ENCODE measurements around the gene KCNQ1OT1.

The KCNQ1OT1 gene

DNA sequence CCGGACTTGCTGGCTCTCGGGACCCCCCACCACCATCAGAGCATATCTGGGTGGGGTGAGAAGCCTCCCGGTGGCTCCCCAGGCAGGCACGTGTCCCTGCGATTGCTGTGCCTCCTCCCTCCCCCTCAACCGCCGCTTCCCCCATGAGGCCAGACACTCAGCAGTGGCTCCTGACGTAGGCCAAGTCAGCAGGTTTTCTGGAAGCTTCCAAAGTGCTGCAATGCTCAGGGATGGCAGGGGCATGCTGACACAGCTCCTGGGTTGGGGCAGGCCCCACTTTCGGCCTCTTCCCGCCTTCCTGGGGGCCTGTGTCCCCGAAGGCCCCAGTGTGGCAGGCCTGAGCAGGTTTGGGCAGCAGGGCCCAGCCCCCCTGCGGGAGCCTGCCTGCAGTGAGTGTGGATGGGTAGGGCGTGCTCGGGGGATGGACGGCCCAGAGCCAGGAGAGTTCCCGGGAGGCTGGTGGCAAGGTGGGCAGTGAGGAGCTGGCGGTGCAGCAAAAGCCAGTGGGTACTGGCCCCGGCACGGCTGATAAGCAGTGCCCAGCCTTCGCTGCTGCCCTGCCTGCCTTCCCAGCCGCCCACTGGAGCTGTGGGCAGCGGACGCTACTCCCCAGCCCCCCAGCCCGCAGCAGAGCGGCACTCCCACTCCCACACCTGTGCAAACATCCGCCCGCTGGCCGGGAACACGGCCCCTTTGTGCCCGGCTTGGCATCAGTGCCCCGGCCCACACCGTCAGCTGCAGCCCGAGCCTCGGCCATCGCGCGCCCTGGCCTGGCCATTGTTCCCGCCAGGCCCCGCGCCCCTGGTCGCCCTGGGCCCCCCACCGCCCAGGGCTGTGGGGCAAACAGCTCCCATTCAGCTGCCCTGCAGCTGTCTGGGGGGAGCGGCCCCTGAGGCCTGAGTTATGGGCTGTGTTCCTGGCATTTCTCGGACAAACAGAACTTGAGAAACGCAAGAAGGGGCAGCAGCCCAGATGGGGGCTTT, 125.0 kb downstream of the KCNQ1OT1 start:
- no peak overlapping the region for H3K9ac ChIP-seq (ENCODE audit: low read depth, low read length, poor library complexity)
- H3K79me1 ChIP-seq (ENCODE audit: low read depth, low read length) = no peaks in the 10 kb centered on the region
- peak overlapping the region; percentile 47 for H3K14ac ChIP-seq (ENCODE audit: low read length)
- no CpG with 5 or more reads among the region's 45 CpGs for WGBS, 2 donors (ENCODE audit: extremely low coverage in 2 of 2, insufficient read length in 2 of 2, insufficient replicate concordance in 1 of 2)
- H2AK5ac ChIP-seq (ENCODE audit: low read depth, low read length) = peak overlapping the region; percentile 85
- H3K18ac ChIP-seq (ENCODE audit: low read length) = peak overlapping the region; percentile 90
- DNase-seq (ENCODE audit: low spot score) = no peak
- H4K91ac ChIP-seq (ENCODE audit: low read depth, low read length, poor library complexity) = no peak overlapping the region
- peaks cover 0 to 9% of the 10 kb centered on the region in 2 donors for H3K4me1 ChIP-seq (ENCODE audit: control insufficient read depth in 2 of 2, insufficient read depth in 1 of 2, low read depth in 1 of 2, low read length in 2 of 2)
- peak overlapping the region; percentile 70 for H3K4ac ChIP-seq (ENCODE audit: low read length)
- no peak overlapping the region for H2AFZ ChIP-seq (ENCODE audit: low read length)
- no peak overlapping the region for H3K4me3 ChIP-seq (ENCODE audit: low read length in 2 of 2)
- H3K9me3 ChIP-seq (replicated peaks in 1 of 2; ENCODE audit: control insufficient read depth in 2 of 2, insufficient read depth in 1 of 2, low read depth in 1 of 2, low read length in 2 of 2) = peaks cover 3 to 6% of the 10 kb centered on the region in 2 donors
- no peak overlapping the region for H4K8ac ChIP-seq (ENCODE audit: low read depth, low read length)
- no peak overlapping the region for H3K27ac ChIP-seq (replicated peaks; ENCODE audit: low read length)
- no peak overlapping the region for H2BK120ac ChIP-seq (ENCODE audit: low read depth, low read length)
- H2BK5ac ChIP-seq (ENCODE audit: low read length) = peak overlapping the region; percentile 54
- no peak overlapping the region for H3K4me2 ChIP-seq (ENCODE audit: insufficient read depth, low read length, poor library complexity, severe bottlenecking)
- peaks cover 0 to 5% (median 0%) of the 10 kb centered on the region in 3 experiments for H3K27me3 ChIP-seq (ENCODE audit: control insufficient read depth in 3 of 3, insufficient read depth in 3 of 3, low read depth in 1 of 3, low read length in 3 of 3)
- H2BK15ac ChIP-seq (ENCODE audit: low read length) = peak overlapping the region; percentile 76
- H2BK12ac ChIP-seq (ENCODE audit: low read length) = peak overlapping the region; percentile 79
- peak overlapping the region; percentile 75 for H3K23ac ChIP-seq (ENCODE audit: low read depth, low read length, poor library complexity)
- H3K36me3 ChIP-seq (replicated peaks in 1 of 2; ENCODE audit: control insufficient read depth in 2 of 2, insufficient read depth in 2 of 2, low read length in 2 of 2) = no peaks in the 10 kb centered on the region

DNA sequence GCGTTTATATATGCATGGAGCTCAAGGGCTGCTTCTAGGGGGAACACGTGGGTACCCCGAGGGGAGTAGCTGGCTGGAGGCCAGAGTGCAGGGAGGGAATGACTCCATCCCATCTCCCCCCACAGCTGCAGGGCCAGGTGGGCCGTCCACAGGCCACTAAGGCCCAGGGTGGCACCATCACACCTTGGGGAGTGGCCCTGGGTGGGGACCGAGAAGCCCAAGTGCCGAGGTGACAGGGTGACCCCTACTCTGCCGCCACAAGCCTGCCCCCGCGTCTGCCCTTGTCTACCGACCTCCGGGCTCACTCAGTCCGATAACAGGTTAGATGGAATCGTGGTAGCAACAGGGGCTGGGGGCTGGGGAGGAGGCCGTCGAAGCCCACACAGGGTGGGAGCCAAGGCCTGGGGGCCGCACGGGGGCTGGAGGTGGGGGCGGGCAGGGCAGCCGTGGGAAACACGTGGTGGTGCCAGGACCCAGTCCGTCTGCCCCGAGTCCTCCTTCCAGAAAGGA, 125.7 kb downstream of the KCNQ1OT1 start:
- H2AK5ac ChIP-seq (ENCODE audit: low read depth, low read length) = peak overlapping the region; percentile 85
- no peaks in the 10 kb centered on the region for H3K36me3 ChIP-seq (replicated peaks in 1 of 2; ENCODE audit: control insufficient read depth in 2 of 2, insufficient read depth in 2 of 2, low read length in 2 of 2)
- H2BK5ac ChIP-seq (ENCODE audit: low read length) = peak overlapping the region; percentile 54
- DNase-seq (ENCODE audit: low spot score) = no peak
- no peak overlapping the region for H3K4ac ChIP-seq (ENCODE audit: low read length)
- H2BK12ac ChIP-seq (ENCODE audit: low read length) = peak overlapping the region; percentile 14
- H4K91ac ChIP-seq (ENCODE audit: low read depth, low read length, poor library complexity) = peak overlapping the region; percentile 79
- H3K4me3 ChIP-seq (ENCODE audit: low read length in 2 of 2) = no peak overlapping the region
- peak overlapping the region; percentile 76 for H2BK15ac ChIP-seq (ENCODE audit: low read length)
- peaks cover 0 to 5% of the 10 kb centered on the region in 2 donors for H3K4me1 ChIP-seq (ENCODE audit: control insufficient read depth in 2 of 2, insufficient read depth in 1 of 2, low read depth in 1 of 2, low read length in 2 of 2)
- no peaks in the 10 kb centered on the region for H3K79me1 ChIP-seq (ENCODE audit: low read depth, low read length)
- H3K9me3 ChIP-seq (replicated peaks in 1 of 2; ENCODE audit: control insufficient read depth in 2 of 2, insufficient read depth in 1 of 2, low read depth in 1 of 2, low read length in 2 of 2) = peaks cover 3 to 6% of the 10 kb centered on the region in 2 donors
- H3K9ac ChIP-seq (ENCODE audit: low read depth, low read length, poor library complexity) = peak overlapping the region; percentile 50
- no peak overlapping the region for H4K8ac ChIP-seq (ENCODE audit: low read depth, low read length)
- H3K27me3 ChIP-seq (ENCODE audit: control insufficient read depth in 3 of 3, insufficient read depth in 3 of 3, low read depth in 1 of 3, low read length in 3 of 3) = peaks cover 0 to 5% (median 0%) of the 10 kb centered on the region in 3 experiments
- H3K18ac ChIP-seq (ENCODE audit: low read length) = no peak overlapping the region
- H3K14ac ChIP-seq (ENCODE audit: low read length) = peak overlapping the region; percentile 75
- no peak overlapping the region for H3K27ac ChIP-seq (replicated peaks; ENCODE audit: low read length)
- no CpG with 5 or more reads among the region's 22 CpGs for WGBS, 2 donors (ENCODE audit: extremely low coverage in 2 of 2, insufficient read length in 2 of 2, insufficient replicate concordance in 1 of 2)
- H2AFZ ChIP-seq (ENCODE audit: low read length) = no peak overlapping the region
- no peak overlapping the region for H2BK120ac ChIP-seq (ENCODE audit: low read depth, low read length)
- H3K23ac ChIP-seq (ENCODE audit: low read depth, low read length, poor library complexity) = no peak overlapping the region
- no peak overlapping the region for H3K4me2 ChIP-seq (ENCODE audit: insufficient read depth, low read length, poor library complexity, severe bottlenecking)

GRCh38 chr11:2573240-2574042, 126.4 kb downstream of the KCNQ1OT1 start:
- H3K27ac ChIP-seq (replicated peaks; ENCODE audit: low read length) = no peak overlapping the region
- H2BK5ac ChIP-seq (ENCODE audit: low read length) = peak overlapping the region; percentile 19
- no peak overlapping the region for H3K9ac ChIP-seq (ENCODE audit: low read depth, low read length, poor library complexity)
- no peak overlapping the region for H2BK120ac ChIP-seq (ENCODE audit: low read depth, low read length)
- H3K36me3 ChIP-seq (replicated peaks in 1 of 2; ENCODE audit: control insufficient read depth in 2 of 2, insufficient read depth in 2 of 2, low read length in 2 of 2) = no peaks in the 10 kb centered on the region
- no peak overlapping the region for H2AFZ ChIP-seq (ENCODE audit: low read length)
- peak overlapping the region; percentile 68 for H3K18ac ChIP-seq (ENCODE audit: low read length)
- H3K4me1 ChIP-seq (ENCODE audit: control insufficient read depth in 2 of 2, insufficient read depth in 1 of 2, low read depth in 1 of 2, low read length in 2 of 2) = peaks cover 0 to 5% of the 10 kb centered on the region in 2 donors
- WGBS, 2 donors (ENCODE audit: extremely low coverage in 2 of 2, insufficient read length in 2 of 2, insufficient replicate concordance in 1 of 2) = no CpG with 5 or more reads among the region's 28 CpGs
- H3K4me3 ChIP-seq (ENCODE audit: low read length in 2 of 2) = no peak overlapping the region
- H3K9me3 ChIP-seq (replicated peaks in 1 of 2; ENCODE audit: control insufficient read depth in 2 of 2, insufficient read depth in 1 of 2, low read depth in 1 of 2, low read length in 2 of 2) = peaks cover 3 to 6% of the 10 kb centered on the region in 2 donors
- DNase-seq (ENCODE audit: low spot score) = no peak
- H3K4ac ChIP-seq (ENCODE audit: low read length) = peak overlapping the region; percentile 96
- H2BK15ac ChIP-seq (ENCODE audit: low read length) = peak overlapping the region; percentile 64
- no peaks in the 10 kb centered on the region for H3K79me1 ChIP-seq (ENCODE audit: low read depth, low read length)
- H3K23ac ChIP-seq (ENCODE audit: low read depth, low read length, poor library complexity) = no peak overlapping the region
- no peak overlapping the region for H4K8ac ChIP-seq (ENCODE audit: low read depth, low read length)
- no peak overlapping the region for H3K4me2 ChIP-seq (ENCODE audit: insufficient read depth, low read length, poor library complexity, severe bottlenecking)
- H3K27me3 ChIP-seq (ENCODE audit: control insufficient read depth in 3 of 3, insufficient read depth in 3 of 3, low read depth in 1 of 3, low read length in 3 of 3) = peaks cover 0 to 5% (median 0%) of the 10 kb centered on the region in 3 experiments
- peak overlapping the region; percentile 75 for H3K14ac ChIP-seq (ENCODE audit: low read length)
- peak overlapping the region; percentile 79 for H4K91ac ChIP-seq (ENCODE audit: low read depth, low read length, poor library complexity)
- no peak overlapping the region for H2BK12ac ChIP-seq (ENCODE audit: low read length)
- peak overlapping the region; percentile 85 for H2AK5ac ChIP-seq (ENCODE audit: low read depth, low read length)

All from neuronal stem cell (in vitro differentiated cells).